Fibroblast of skin of right biceps (primary cell): ENCODE results near the gene PCDHB2.
"Not testable (repeated sequence)": the region's sequence is repeated elsewhere in the genome, so short reads cannot be mapped to it uniquely, and the experiment has no call there.

Experiments
- DNase-seq: peaks from one replicate; pipeline ENCODE4 v3.0.0-alpha.2; 2013

PCDHB2 gene

GRCh38 chr5:141137346-141137745 lies 42.9 kb downstream of the PCDHB2 start:
- not testable (repeated sequence) for DNase-seq
